NCI-H1092 treated with DMSO at 0.1 percent for 48 hours (cell line): Measurements from ENCODE around the gene SOST.

Experiments used
- DNase-seq: peaks from one replicate; lab custom pipeline; 2025; lab: John Stamatoyannopoulos, UW

SOST gene

DNA sequence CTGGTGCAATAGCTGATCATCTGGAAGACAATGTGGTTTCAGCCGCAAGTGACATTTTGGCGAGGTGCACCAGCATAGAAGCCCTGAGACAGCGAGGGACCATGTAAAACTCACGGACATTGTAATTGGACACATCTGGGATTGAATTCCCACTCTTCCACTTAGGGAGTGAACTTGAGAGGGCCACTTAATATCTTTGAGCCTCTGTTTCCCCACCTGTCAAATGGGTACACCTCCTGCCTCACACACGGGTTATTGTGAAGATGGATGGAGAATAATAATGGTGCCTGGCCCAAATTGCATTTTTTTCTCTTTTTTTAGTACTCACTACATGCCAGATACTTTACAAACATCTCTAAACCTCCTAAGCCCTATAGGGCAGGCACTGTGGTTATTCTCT is 51.4 kb downstream of the SOST start:
- DNase-seq = no peak

DNA sequence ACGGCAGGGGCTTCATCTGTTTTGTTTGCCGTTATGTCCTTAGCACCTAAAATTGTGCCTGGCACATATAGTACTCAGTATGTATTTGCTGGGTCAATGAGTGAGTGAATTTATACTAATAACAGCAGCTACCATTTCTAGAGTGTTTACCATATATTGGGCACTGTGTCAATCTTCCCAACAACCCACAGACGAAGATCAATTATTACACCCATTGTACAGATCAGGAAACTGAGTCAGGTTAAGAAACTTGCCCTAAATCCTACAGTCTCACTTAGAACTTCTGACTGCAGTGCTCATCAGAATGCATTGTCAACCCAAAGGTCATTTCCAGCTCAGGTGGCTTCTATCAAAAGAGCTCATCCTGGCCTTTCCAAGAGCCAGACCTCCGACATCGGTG is 52.4 kb downstream of the SOST start:
- no peak for DNase-seq
